ENCODE measurements around the gene OGFRL1.

OGFRL1 gene

GRCh38 chr6:71289802-71290175, 1.2 kb downstream of the OGFRL1 start:
- Histone ChIP-seq H3K4me2 (ENCODE audit: low read length) (peak overlapping the region; percentile 86), H3K36me3 (ENCODE audit: control insufficient read depth, insufficient read depth, low read length) (no peaks in the 10 kb centered on the region), H3K9ac (no peak overlapping the region), H3K79me2 (peaks cover 2% of the 10 kb centered on the region), H3K27me3 (ENCODE audit: control insufficient read depth, insufficient read depth, low read length) (no peaks in the 10 kb centered on the region), H3K4me1 (peaks cover 13% of the 10 kb centered on the region), H3K9me3 (ENCODE audit: control insufficient read depth, low read length) (no peaks in the 10 kb centered on the region), H3K4me3 (ENCODE audit: low read depth, low read length) (peak overlapping the region; percentile 67), H3K27ac (no peak overlapping the region), H2AFZ (peak overlapping the region; percentile 70)
- no peak for TF ChIP-seq CTCF (IDR thresholded peaks at IDR 0.05)

GRCh38 chr6:71290611-71291010, 2.0 kb downstream of the OGFRL1 start:
- Histone ChIP-seq H3K4me3 (ENCODE audit: low read depth, low read length) (no peak overlapping the region), H3K27ac (no peak overlapping the region), H3K4me1 (peaks cover 13% of the 10 kb centered on the region), H3K36me3 (ENCODE audit: control insufficient read depth, insufficient read depth, low read length) (no peaks in the 10 kb centered on the region), H3K9me3 (ENCODE audit: control insufficient read depth, low read length) (no peaks in the 10 kb centered on the region), H3K27me3 (ENCODE audit: control insufficient read depth, insufficient read depth, low read length) (no peaks in the 10 kb centered on the region), H3K9ac (no peak overlapping the region), H3K4me2 (ENCODE audit: low read length) (no peak overlapping the region), H2AFZ (no peak overlapping the region), H3K79me2 (peaks cover 2% of the 10 kb centered on the region)
- no peak for TF ChIP-seq CTCF (IDR thresholded peaks at IDR 0.05)

- TF ChIP-seq CTCF (IDR thresholded peaks at IDR 0.05): no peak
- Histone ChIP-seq H3K9me3 (ENCODE audit: control insufficient read depth, low read length) (no peaks in the 10 kb centered on the region), H3K36me3 (ENCODE audit: control insufficient read depth, insufficient read depth, low read length) (no peaks in the 10 kb centered on the region), H3K9ac (no peak overlapping the region), H3K4me2 (ENCODE audit: low read length) (no peak overlapping the region), H3K4me1 (peaks cover 13% of the 10 kb centered on the region), H3K27ac (no peak overlapping the region), H3K79me2 (peaks cover 2% of the 10 kb centered on the region), H3K4me3 (ENCODE audit: low read depth, low read length) (no peak overlapping the region), H3K27me3 (ENCODE audit: control insufficient read depth, insufficient read depth, low read length) (no peaks in the 10 kb centered on the region), H2AFZ (no peak overlapping the region)
These were observed 3.4 kb downstream of the OGFRL1 start for GRCh38 chr6:71292001-71292400.

- Histone ChIP-seq H2AFZ (no peak overlapping the region), H3K36me3 (ENCODE audit: control insufficient read depth, insufficient read depth, low read length) (no peaks in the 10 kb centered on the region), H3K79me2 (peaks cover 2% of the 10 kb centered on the region), H3K4me3 (ENCODE audit: low read depth, low read length) (no peak overlapping the region), H3K4me1 (peaks cover 6% of the 10 kb centered on the region), H3K9ac (no peak overlapping the region), H3K27me3 (ENCODE audit: control insufficient read depth, insufficient read depth, low read length) (no peaks in the 10 kb centered on the region), H3K27ac (no peak overlapping the region), H3K4me2 (ENCODE audit: low read length) (no peak overlapping the region), H3K9me3 (ENCODE audit: control insufficient read depth, low read length) (no peaks in the 10 kb centered on the region)
- TF ChIP-seq CTCF (IDR thresholded peaks at IDR 0.05): no peak
These were observed 5.5 kb downstream of the OGFRL1 start for GRCh38 chr6:71294121-71294523.

DNA sequence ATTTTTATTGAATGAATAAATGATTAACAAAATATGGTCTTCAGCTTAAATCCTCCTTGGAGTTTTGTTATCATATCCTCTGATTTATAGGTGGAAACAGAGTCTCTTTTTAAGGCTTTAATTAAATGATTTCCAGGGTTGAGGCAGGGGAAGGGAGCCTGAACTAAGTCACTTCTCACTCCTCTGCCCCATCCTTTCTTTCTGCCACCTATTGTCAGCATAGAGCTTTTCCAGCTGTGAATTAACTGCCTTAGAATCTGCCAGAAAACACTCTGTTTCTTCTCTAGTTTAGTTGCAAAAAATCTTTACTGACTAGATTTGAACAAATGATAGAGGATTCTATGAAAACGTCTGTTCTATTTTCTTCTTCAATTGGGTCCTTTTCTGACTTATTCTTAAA, 9.8 kb downstream of the OGFRL1 start:
- Histone ChIP-seq H3K4me3 (ENCODE audit: low read depth, low read length) (no peak overlapping the region), H3K4me2 (ENCODE audit: low read length) (no peak overlapping the region), H3K9ac (no peak overlapping the region), H3K9me3 (ENCODE audit: control insufficient read depth, low read length) (no peaks in the 10 kb centered on the region), H3K79me2 (no peaks in the 10 kb centered on the region), H3K4me1 (no peaks in the 10 kb centered on the region), H2AFZ (no peak overlapping the region), H3K36me3 (ENCODE audit: control insufficient read depth, insufficient read depth, low read length) (no peaks in the 10 kb centered on the region), H3K27ac (no peak overlapping the region), H3K27me3 (ENCODE audit: control insufficient read depth, insufficient read depth, low read length) (no peaks in the 10 kb centered on the region)
- no peak for TF ChIP-seq CTCF (IDR thresholded peaks at IDR 0.05)

All from parathyroid adenoma (tissue), 2 donors.